Measurements from ENCODE around the gene OSBPL3.

GRCh38 chr7:25014756-25015155 lies 34.8 kb upstream of the OSBPL3 start:
- no peak for TF ChIP-seq CTCF (IDR thresholded peaks at IDR 0.05)
- TF ChIP-seq POLR2A (IDR thresholded peaks at IDR 0.05): no peak

Measured in uterus (tissue), 2 donors.